Measurements from ENCODE around the gene DLG1.

GRCh38 chr3:197014942-197015575, 283.4 kb downstream of the DLG1 start:
- no peak for TF ChIP-seq TAF1 (IDR thresholded peaks at IDR 0.05; ENCODE audit: low read depth)
- no peak for TF ChIP-seq EP300 (IDR thresholded peaks at IDR 0.05; ENCODE audit: borderline replicate concordance)
- TF ChIP-seq REST (IDR thresholded peaks at IDR 0.05; ENCODE audit: low read depth) = no peak
- no peak for TF ChIP-seq FOXM1 (IDR thresholded peaks at IDR 0.05; ENCODE audit: borderline replicate concordance, low read depth)
